ENCODE results near the gene RNF152. TPM values are rescaled to one million over a fixed set of nuclear protein-coding genes. Genes with fewer than 3 reads are reported as not detected.
"Not testable (repeated sequence)": the region's sequence is repeated elsewhere in the genome, so short reads cannot be mapped to it uniquely, and the experiment has no call there.

Gene RNF152
- polyA plus RNA-seq, 3 donors, result 8.4 to 14.5 (median 10.5) TPM

DNA sequence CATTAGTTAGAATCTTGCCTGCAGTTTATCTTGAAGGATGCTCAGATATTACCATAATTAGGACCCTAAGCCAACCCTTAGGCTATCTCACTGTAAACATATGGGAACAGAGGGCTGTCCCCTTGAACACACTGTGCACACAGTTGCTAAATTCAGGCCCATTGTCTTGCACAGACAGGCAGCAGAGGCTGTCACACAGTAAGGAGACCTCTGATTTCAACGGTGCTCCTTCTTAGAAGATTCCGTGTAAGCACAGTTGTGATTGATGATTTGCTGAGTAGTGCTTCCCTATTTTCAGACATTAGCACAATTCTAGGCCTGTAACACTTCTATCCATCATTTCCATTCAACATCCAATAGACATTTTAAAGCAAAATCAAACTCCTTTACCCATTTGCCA lies 108.0 kb downstream of the RNF152 start:
- DNase-seq (ENCODE audit: extremely low read depth in 1 of 11, low read depth in 9 of 11, low spot score in 4 of 11), result no peak

GRCh38 chr18:61782545-61782944 lies 110.3 kb downstream of the RNF152 start:
- DNase-seq (ENCODE audit: extremely low read depth in 1 of 11, low read depth in 9 of 11, low spot score in 4 of 11), result no peak

DNA sequence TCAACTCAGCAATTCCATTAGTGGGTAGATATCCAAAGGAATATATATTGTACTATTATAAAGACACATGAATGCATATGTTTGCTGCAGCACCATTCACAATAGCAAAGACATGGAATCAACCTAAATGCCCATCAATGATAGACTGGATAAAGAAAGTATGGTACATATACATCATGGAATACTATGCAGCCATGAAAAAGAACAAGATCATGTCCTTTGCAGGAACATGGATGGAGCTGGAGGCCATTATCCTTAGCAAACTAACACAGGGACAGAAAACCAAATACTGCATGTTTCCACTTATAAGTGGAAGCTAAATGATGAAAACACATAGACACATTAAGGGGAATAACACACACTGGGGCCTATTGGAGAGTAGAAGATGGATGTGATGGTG lies 116.6 kb downstream of the RNF152 start:
- not testable (repeated sequence) for DNase-seq (ENCODE audit: extremely low read depth in 1 of 11, low read depth in 9 of 11, low spot score in 4 of 11)

- no peak for DNase-seq (ENCODE audit: extremely low read depth in 1 of 11, low read depth in 9 of 11, low spot score in 4 of 11)
Observed at GRCh38 chr18:61774846-61775245, 118.0 kb downstream of the RNF152 start.

DNA sequence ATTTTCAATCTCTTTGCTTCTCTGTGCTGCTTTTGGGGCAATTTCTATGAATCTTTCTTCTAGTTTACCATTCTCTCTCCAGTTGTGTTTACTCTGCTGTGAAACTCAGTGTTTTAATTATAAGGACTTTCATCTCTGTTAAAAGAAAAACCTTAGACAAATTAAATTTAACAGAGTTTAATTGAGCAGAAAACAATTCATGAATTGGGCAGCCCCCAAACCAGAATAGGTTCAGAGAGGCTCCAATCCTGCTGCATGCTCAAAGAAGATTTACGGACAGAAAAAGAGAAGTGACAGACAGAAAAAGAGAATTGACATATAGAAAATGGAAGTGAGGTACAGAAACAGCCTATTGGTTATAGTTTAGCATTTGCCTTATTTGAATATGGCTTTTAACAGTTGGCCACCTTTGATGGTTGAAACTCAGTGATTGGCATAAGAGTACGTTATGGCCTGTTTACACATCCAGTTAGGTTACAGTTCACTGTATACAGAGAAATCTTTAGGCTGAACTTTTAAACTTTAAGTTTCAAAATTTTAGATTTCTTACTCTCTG lies 120.4 kb downstream of the RNF152 start:
- DNase-seq (ENCODE audit: extremely low read depth in 1 of 11, low read depth in 9 of 11, low spot score in 4 of 11), result no peak

- DNase-seq (ENCODE audit: extremely low read depth in 1 of 11, low read depth in 9 of 11, low spot score in 4 of 11), result no peak
Observed at GRCh38 chr18:61771861-61772260, 120.9 kb downstream of the RNF152 start.

DNA sequence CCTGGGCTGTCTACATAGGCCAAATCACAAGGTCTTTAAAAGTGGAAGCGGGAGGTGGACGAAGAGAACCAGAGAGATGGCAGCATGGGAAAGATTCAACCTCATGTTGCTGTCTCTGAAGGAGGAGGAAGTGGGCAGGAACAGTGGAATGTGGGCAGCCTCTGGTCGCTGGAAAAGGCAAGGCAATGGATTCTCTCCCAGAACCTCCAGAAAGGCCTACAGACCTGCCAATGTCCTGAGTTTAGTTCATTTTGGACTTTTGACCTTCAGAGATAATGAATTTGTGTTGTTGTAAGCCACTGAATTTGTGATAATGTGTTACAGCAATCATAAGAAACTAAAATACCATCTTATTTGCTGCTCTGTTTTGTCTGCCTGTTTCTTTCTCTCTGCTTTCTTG lies 122.5 kb downstream of the RNF152 start:
- no peak for DNase-seq (ENCODE audit: extremely low read depth in 1 of 11, low read depth in 9 of 11, low spot score in 4 of 11)

DNA sequence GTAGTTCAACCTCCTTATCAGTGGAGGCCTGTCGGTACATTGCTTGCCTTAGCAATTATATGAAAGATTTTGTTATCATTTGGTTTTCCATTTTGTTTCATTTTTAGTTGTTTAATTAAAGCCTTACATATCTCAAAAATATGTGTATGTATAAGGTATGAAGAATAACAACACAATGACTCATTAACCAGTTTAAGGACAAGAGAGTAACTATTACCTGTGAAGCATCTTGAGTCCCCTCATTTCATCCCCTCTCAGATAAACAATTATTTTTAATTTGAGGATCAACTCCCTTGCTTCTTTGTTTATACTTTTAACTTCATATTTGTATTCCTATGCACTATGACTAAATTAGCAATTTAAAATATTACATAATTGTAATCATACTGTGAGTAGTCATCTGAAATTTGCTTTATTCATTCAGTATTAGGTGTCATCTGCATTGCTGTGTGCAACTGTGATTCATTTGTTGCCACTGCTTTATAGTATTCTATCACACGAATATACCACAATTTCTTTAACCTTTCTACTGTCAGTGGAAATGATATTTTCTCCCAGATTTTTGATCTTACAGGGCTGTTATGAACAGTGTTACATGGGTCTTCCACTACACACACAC lies 126.4 kb downstream of the RNF152 start:
- no peak for DNase-seq (ENCODE audit: extremely low read depth in 1 of 11, low read depth in 9 of 11, low spot score in 4 of 11)

- no peak for DNase-seq (ENCODE audit: extremely low read depth in 1 of 11, low read depth in 9 of 11, low spot score in 4 of 11)
Observed at GRCh38 chr18:61765097-61765496, 127.7 kb downstream of the RNF152 start.

DNA sequence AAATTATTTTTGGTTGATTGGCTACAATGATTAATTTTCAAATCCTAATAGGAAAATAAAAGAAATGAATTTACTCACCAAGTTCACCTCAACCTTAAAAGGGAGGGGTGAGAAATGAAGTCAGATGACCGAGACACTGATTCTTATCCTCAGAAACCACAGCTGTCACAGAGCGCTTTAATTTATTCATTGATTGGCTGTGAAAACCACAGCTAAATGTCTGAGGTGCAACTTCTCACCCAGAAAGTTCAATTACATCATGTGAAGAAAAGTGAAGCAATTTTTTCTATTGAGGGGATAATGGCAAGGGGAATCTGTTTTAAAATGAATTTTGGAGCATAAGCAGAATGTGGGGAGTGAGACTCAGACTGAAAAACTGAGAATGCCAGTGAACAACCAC lies 128.4 kb downstream of the RNF152 start:
- DNase-seq (ENCODE audit: extremely low read depth in 1 of 11, low read depth in 9 of 11, low spot score in 4 of 11), result no peak

DNA sequence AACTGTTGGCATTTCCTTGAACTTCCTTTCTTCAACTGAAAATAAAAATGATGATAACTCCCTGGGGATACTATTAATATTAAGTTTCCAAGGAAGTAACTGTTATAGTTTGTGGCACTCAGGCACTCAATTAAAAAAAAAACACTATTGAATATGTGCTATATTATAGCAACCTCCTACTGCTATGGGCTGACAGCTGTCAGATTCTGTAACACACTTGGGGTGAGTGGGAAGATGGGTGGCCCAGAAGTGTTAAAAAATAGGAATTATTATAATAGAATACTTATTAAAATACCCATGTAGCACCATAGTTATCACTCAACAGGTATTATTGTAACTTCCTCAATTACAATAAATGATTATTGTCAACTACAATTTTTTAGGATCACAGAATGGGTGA lies 130.9 kb downstream of the RNF152 start:
- DNase-seq (ENCODE audit: extremely low read depth in 1 of 11, low read depth in 9 of 11, low spot score in 4 of 11), result no peak
